ENCODE measurements around the gene CACNA2D4.

GRCh38 chr12:1912580-1913376, 5.7 kb downstream of the CACNA2D4 start:
- no peak for TF ChIP-seq EZH2 (IDR thresholded peaks at IDR 0.05; ENCODE audit: low read length, missing control alignments)
- TF ChIP-seq, protein P1, sequence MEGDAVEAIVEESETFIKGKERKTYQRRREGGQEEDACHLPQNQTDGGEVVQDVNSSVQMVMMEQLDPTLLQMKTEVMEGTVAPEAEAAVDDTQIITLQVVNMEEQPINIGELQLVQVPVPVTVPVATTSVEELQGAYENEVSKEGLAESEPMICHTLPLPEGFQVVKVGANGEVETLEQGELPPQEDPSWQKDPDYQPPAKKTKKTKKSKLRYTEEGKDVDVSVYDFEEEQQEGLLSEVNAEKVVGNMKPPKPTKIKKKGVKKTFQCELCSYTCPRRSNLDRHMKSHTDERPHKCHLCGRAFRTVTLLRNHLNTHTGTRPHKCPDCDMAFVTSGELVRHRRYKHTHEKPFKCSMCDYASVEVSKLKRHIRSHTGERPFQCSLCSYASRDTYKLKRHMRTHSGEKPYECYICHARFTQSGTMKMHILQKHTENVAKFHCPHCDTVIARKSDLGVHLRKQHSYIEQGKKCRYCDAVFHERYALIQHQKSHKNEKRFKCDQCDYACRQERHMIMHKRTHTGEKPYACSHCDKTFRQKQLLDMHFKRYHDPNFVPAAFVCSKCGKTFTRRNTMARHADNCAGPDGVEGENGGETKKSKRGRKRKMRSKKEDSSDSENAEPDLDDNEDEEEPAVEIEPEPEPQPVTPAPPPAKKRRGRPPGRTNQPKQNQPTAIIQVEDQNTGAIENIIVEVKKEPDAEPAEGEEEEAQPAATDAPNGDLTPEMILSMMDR (conservative IDR thresholded peaks at IDR 0.05 in 1 of 2, IDR thresholded peaks at IDR 0.05 in 1 of 2; ENCODE audit: low read depth in 1 of 2, low read length in 2 of 2), result no peak
